ENCODE results near the gene XRCC5.

XRCC5 gene

GRCh38 chr2:216159144-216159543, 50.0 kb downstream of the XRCC5 start:
- DNase-seq (ENCODE audit: low spot score) = no peak

GRCh38 chr2:216159646-216160045, 50.5 kb downstream of the XRCC5 start:
- no peak for DNase-seq (ENCODE audit: low spot score)

- no peak for DNase-seq (ENCODE audit: low spot score)
Observed at GRCh38 chr2:216160786-216161185, 51.6 kb downstream of the XRCC5 start.

GRCh38 chr2:216161967-216162366, 52.8 kb downstream of the XRCC5 start:
- no peak for DNase-seq (ENCODE audit: low spot score)

- DNase-seq (ENCODE audit: low spot score) = no peak
Observed at GRCh38 chr2:216163518-216163917, 54.4 kb downstream of the XRCC5 start.

GRCh38 chr2:216164087-216164486, 54.9 kb downstream of the XRCC5 start:
- DNase-seq (ENCODE audit: low spot score) = no peak

GRCh38 chr2:216164576-216164975, 55.4 kb downstream of the XRCC5 start:
- DNase-seq (ENCODE audit: low spot score) = no peak

GRCh38 chr2:216165711-216166110, 56.6 kb downstream of the XRCC5 start:
- DNase-seq (ENCODE audit: low spot score) = no peak

- no peak for DNase-seq (ENCODE audit: low spot score)
Observed at GRCh38 chr2:216169087-216169486, 59.9 kb downstream of the XRCC5 start.

GRCh38 chr2:216170076-216170763, 61.1 kb downstream of the XRCC5 start:
- no peak for DNase-seq (ENCODE audit: low spot score)

- DNase-seq (ENCODE audit: low spot score) = no peak
Observed at GRCh38 chr2:216171011-216171410, 61.9 kb downstream of the XRCC5 start.

GRCh38 chr2:216172493-216172892, 63.3 kb downstream of the XRCC5 start:
- DNase-seq (ENCODE audit: low spot score) = no peak

- no peak for DNase-seq (ENCODE audit: low spot score)
Observed at GRCh38 chr2:216179015-216179414, 69.9 kb downstream of the XRCC5 start.

GRCh38 chr2:216181351-216181750, 72.2 kb downstream of the XRCC5 start:
- DNase-seq (ENCODE audit: low spot score) = no peak

GRCh38 chr2:216181953-216182461, 72.9 kb downstream of the XRCC5 start:
- no peak for DNase-seq (ENCODE audit: low spot score)

- DNase-seq (ENCODE audit: low spot score) = peak; percentile 29
Observed at GRCh38 chr2:216183462-216183861, 74.3 kb downstream of the XRCC5 start.

GRCh38 chr2:216188559-216188850, 79.4 kb downstream of the XRCC5 start:
- no peak for DNase-seq (ENCODE audit: low spot score)

- DNase-seq (ENCODE audit: low spot score) = no peak
Observed at GRCh38 chr2:216188956-216189355, 79.8 kb downstream of the XRCC5 start.

- no peak for DNase-seq (ENCODE audit: low spot score)
Observed at GRCh38 chr2:216189410-216189809, 80.3 kb downstream of the XRCC5 start.

- DNase-seq (ENCODE audit: low spot score) = no peak
Observed at GRCh38 chr2:216192181-216192580, 83.0 kb downstream of the XRCC5 start.

GRCh38 chr2:216192931-216193330, 83.8 kb downstream of the XRCC5 start:
- no peak for DNase-seq (ENCODE audit: low spot score)

- no peak for DNase-seq (ENCODE audit: low spot score)
Observed at GRCh38 chr2:216194013-216194412, 84.9 kb downstream of the XRCC5 start.

GRCh38 chr2:216194561-216194960, 85.4 kb downstream of the XRCC5 start:
- no peak for DNase-seq (ENCODE audit: low spot score)

GRCh38 chr2:216195565-216196029, 86.4 kb downstream of the XRCC5 start:
- DNase-seq (ENCODE audit: low spot score) = no peak
